Upper lobe of right lung (tissue), 1 donor: ENCODE measurements around the gene ULK1. TPM values are rescaled to one million over a fixed set of nuclear protein-coding genes. Genes with fewer than 3 reads are reported as not detected.

Experiments
- ATAC-seq: fragments of 200-7000 bp; cut with Tn5 transposase; one replicate; pipeline ENCODE4 v1.9.1; 2020; ENCODE audit warnings: mild to moderate bottlenecking, moderate library complexity
- DNase-seq: peaks from one replicate; pipeline ENCODE4 v3.0.0-alpha.2; 2020
- H3K27ac ChIP-seq: fragments of 200-600 bp; one replicate; pipeline ENCODE4 v1.8.0; 2022
- H3K27me3 ChIP-seq: fragments of 200-600 bp; one replicate; pipeline ENCODE4 v1.8.0; 2022; ENCODE audit warnings: mild to moderate bottlenecking
- H3K36me3 ChIP-seq: fragments of 200-600 bp; one replicate; pipeline ENCODE4 v1.8.0; 2022
- H3K4me1 ChIP-seq: fragments of 200-600 bp; one replicate; pipeline ENCODE4 v1.8.0; 2022
- H3K4me3 ChIP-seq: fragments of 200-600 bp; one replicate; pipeline ENCODE4 v1.8.0; 2022; ENCODE audit warnings: mild to moderate bottlenecking
- H3K9me3 ChIP-seq: fragments of 200-600 bp; one replicate; pipeline ENCODE4 v1.8.0; 2022
- CTCF ChIP-seq: fragments of 200-600 bp; IDR thresholded peaks from one replicate; pipeline ENCODE4 v1.8.0; 2022; ENCODE audit warnings: antibody characterized with exemption
- intact Hi-C: fragments of 100-400 bp; cut with DNase I; formaldehyde crosslinking; loops from one replicate; pipeline ENCODE4 v1.11.0; 2022
- total RNA-seq: library from RNA; stranded (reverse); fragmentation: NEBNext Ultra II Directional; extraction: Animal tissue kit (Norgen Biotek cat#: 25700); gene quantifications from one replicate; pipeline ENCODE4 v1.2.1, GENCODE V29; 2021
- donor health status: DM: no; HTN: yes; CAD: no; lungs with severe emphysema.

ULK1 gene
- total RNA-seq, 1 donor from 2014 or later: 32.4 TPM

GRCh38 chr12:131928080-131928710 lies 33.8 kb downstream of the ULK1 start:
- Histone ChIP-seq H3K27ac (peak overlapping the region; percentile 84), H3K4me1 (peaks cover 9% of the 10 kb centered on the region), H3K36me3 (peaks cover 14% of the 10 kb centered on the region), H3K9me3 (no peaks in the 10 kb centered on the region), H3K27me3 (no peaks in the 10 kb centered on the region), H3K4me3 (peak overlapping the region; percentile 88)
- intact Hi-C loops: no loop called here
- no peak for ATAC-seq
- TF ChIP-seq CTCF: no peak
- no peak for DNase-seq

DNA sequence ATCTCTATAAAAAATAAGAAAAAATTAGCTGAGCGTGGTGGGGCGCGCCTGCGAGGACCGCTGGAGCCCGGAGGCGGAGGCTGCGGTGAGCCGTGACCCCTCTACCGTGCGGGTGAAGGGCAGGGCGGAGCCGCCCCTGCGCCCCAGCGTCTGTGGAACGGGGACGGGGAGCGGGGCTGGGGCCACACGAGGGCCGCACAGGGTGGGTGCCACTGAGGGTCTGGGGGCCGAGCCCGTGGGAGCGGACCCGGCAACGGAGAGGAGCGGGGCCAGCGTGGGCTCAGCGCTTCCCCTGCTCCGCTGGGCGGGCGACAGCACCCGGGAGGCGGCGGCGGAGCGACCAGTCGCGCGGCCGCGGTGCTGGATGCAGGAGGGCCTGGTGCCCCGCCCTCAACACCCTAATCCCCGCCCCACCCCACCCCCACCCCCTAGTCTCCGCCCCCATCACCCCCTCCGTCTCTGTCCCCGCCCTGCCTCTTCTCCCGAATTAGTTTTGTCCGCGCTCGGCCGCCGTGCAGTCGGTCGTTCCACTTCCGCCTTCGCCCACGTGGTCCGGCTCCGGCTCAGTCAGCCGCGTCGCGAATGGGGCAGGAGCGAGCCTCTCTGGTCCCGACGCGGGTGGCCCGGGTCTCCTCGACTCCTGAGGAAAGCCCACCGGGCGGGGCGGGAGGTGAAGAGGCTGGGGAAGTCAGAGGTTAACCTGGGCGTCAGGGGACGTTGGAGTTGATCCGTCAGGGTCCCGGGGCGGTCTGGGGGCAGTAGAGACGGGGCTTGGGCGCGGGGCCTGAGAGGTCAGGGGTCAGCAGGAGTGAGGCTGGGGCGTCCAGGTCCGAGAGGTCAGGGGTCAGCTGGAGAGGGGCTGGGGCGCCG lies 34.5 kb downstream of the ULK1 start, which contains the start of gene PUS1:
Gene PUS1, plus strand, starts transcription at position 566 of the 870 bp plus-strand sequence. CDS start 447 bp downstream, outside the sequence.
- Histone ChIP-seq H3K36me3 (peaks cover 22% of the 10 kb centered on the region), H3K4me1 (peaks cover 9% of the 10 kb centered on the region), H3K27ac (peak within 1 kb of the TSS; percentile 84), H3K27me3 (no peaks in the 10 kb centered on the region), H3K9me3 (no peaks in the 10 kb centered on the region), H3K4me3 (peak within 1 kb of the TSS; percentile 88)
- intact Hi-C loops: no loop called here
- DNase-seq: peak; percentile 97
- no peak for TF ChIP-seq CTCF
- ATAC-seq: peak; percentile 97

DNA sequence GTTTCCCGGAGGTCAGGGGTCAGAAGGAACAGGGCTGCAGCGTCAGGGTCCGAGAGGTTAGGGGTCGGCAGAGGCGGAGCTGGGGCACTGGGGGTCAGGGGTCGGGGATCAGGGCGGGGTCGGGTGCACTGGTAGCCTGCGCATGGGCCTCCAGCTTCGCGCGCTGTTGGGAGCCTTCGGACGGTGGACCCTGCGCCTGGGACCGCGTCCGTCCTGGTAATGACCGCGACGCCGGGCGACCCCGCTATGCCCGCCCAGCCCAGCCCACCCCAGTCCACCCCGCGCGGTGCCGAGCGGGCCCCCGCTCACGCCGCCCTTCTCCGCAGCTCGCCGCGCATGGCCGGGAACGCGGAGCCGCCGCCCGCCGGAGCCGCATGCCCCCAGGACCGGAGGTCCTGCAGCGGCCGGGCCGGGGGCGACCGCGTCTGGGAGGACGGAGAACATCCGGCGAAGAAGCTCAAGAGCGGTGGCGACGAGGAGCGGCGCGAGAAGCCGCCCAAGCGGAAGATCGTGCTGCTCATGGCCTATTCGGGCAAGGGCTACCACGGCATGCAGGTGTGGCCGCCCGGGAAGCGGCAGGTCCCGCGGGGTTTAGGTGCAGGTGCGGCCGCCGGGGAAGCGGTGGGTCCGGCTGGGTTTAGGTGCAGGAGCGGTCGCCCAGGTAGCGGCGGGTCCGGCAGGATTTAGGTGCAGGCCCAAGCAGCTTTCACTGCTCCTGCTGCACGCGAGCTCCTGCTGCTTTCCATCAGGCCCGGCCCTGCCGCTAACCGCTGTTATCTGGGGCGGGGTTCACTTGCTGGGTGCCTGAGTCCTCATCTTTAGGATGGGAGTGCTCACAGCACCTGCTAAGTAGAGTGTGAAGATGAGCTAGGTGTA lies 35.4 kb downstream of the ULK1 start:
- peak overlapping the region; percentile 32 for H3K27ac ChIP-seq
- peaks cover 9% of the 10 kb centered on the region for H3K4me1 ChIP-seq
- H3K36me3 ChIP-seq: peaks cover 29% of the 10 kb centered on the region
- ATAC-seq: peak; percentile 4
- intact Hi-C loops: no loop called here
- no peak for DNase-seq
- TF ChIP-seq CTCF: no peak
- peak overlapping the region; percentile 88 for H3K4me3 ChIP-seq
- no peaks in the 10 kb centered on the region for H3K27me3 ChIP-seq
- H3K9me3 ChIP-seq: no peaks in the 10 kb centered on the region

DNA sequence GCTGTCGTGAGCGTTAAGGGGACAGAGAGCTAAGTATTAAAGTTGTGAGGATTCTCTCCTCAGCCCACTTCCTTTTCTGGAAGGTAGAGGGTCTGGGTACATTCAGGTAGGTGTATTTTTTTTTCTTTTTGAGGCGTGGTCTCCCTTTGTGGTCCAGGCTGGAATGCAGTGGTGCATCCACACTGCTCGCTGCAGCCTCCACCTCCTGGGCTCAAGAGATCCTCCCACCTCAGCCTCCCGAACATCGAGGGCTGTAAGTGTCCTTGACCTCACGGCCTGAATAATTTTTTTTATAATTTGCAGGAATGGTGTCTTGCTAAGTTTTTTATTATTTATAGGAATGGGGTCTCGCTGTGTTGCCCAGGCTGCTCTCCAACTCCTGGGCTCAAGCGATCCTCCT lies 36.1 kb downstream of the ULK1 start:
- peaks cover 9% of the 10 kb centered on the region for H3K4me1 ChIP-seq
- ATAC-seq (no peak), DNase-seq (no peak)
- peak overlapping the region; percentile 88 for H3K4me3 ChIP-seq
- H3K9me3 ChIP-seq: no peaks in the 10 kb centered on the region
- TF ChIP-seq CTCF: no peak
- no peaks in the 10 kb centered on the region for H3K27me3 ChIP-seq
- peaks cover 35% of the 10 kb centered on the region for H3K36me3 ChIP-seq
- H3K27ac ChIP-seq: no peak overlapping the region
- intact Hi-C loops: no loop called here

GRCh38 chr12:131933387-131933786 lies 39.0 kb downstream of the ULK1 start:
- ATAC-seq (no peak), DNase-seq (no peak)
- TF ChIP-seq CTCF: no peak
- H3K9me3 ChIP-seq: no peaks in the 10 kb centered on the region
- H3K36me3 ChIP-seq: peaks cover 35% of the 10 kb centered on the region
- intact Hi-C loops: no loop called here
- H3K4me3 ChIP-seq: no peak overlapping the region
- no peaks in the 10 kb centered on the region for H3K27me3 ChIP-seq
- peaks cover 9% of the 10 kb centered on the region for H3K4me1 ChIP-seq
- no peak overlapping the region for H3K27ac ChIP-seq
